22Rv1 (cell line): ENCODE results near the gene ACOT2.
"Not testable (repeated sequence)": the region's sequence is repeated elsewhere in the genome, so short reads cannot be mapped to it uniquely, and the experiment has no call there.

Experiments
- CTCF ChIP-seq: fragments of 450-650 bp; IDR thresholded peaks from 2 replicates; pipeline ENCODE4 v1.5.1; 2017; ENCODE audit warnings: mild to moderate bottlenecking
- ZFX ChIP-seq: fragments of 450-650 bp; IDR thresholded peaks from 2 replicates; pipeline ENCODE4 v1.6.1; 2017; ENCODE audit warnings: antibody characterized with exemption, borderline replicate concordance

- not testable (repeated sequence) for TF ChIP-seq ZFX, CTCF
These were observed 2.6 kb upstream of the ACOT2 start for GRCh38 chr14:73566431-73566830.
